Muscle of back (tissue), 13 donors: ENCODE results near the gene KPNA1. TPM values are rescaled to one million over a fixed set of nuclear protein-coding genes. Genes with fewer than 3 reads are reported as not detected.
A peak's percentile ranks its signal among the peaks of the same experiment; 100 is the strongest.

Source experiments
- DNase-seq, 3 donors: peaks; one replicate each; pipeline versions ENCODE4 v3.0.0 to v3.0.0-alpha.2; 2013
- long read RNA-seq, 9 donors: transcript quantifications; one replicate each; lab custom pipeline, GENCODE V29; 2026
- polyA plus RNA-seq, 10 donors: library from polyadenylated mRNA; unstranded; fragments of 120-200 nt; gene quantifications; one replicate each; pipeline ENCODE4 v1.2.1, GENCODE V29; 2013; ENCODE audit not compliant: insufficient read length in 10 of 10

KPNA1 gene
- 10 to 100 TPM; 33.9 to 60.5 (median 41.8) TPM for polyA plus RNA-seq
- long read RNA-seq, donor 1, full-length matches to known transcripts = 4 of 4 reads
- long read RNA-seq, donor 1, partial matches to known transcripts = 0 of 4 reads
- long read RNA-seq, donor 1, other reads (novel, unspliced or antisense) = 0 of 4 reads
- long read RNA-seq, donor 2, full-length matches to known transcripts = 8 of 8 reads
- long read RNA-seq, donor 2, partial matches to known transcripts = 0 of 8 reads
- long read RNA-seq, donor 2, other reads (novel, unspliced or antisense) = 0 of 8 reads
- long read RNA-seq, donor 3 = 0 reads
- long read RNA-seq, donor 4, full-length matches to known transcripts = 4 of 4 reads
- long read RNA-seq, donor 4, partial matches to known transcripts = 0 of 4 reads
- long read RNA-seq, donor 4, other reads (novel, unspliced or antisense) = 0 of 4 reads
- long read RNA-seq, donor 5, full-length matches to known transcripts = 4 of 4 reads
- long read RNA-seq, donor 5, partial matches to known transcripts = 0 of 4 reads
- long read RNA-seq, donor 5, other reads (novel, unspliced or antisense) = 0 of 4 reads
- long read RNA-seq, donor 6, full-length matches to known transcripts = 11 of 11 reads
- long read RNA-seq, donor 6, partial matches to known transcripts = 0 of 11 reads
- long read RNA-seq, donor 6, other reads (novel, unspliced or antisense) = 0 of 11 reads
- long read RNA-seq, donor 7, full-length matches to known transcripts = 4 of 4 reads
- long read RNA-seq, donor 7, partial matches to known transcripts = 0 of 4 reads
- long read RNA-seq, donor 7, other reads (novel, unspliced or antisense) = 0 of 4 reads
- long read RNA-seq, donor 8, full-length matches to known transcripts = 2 of 7 reads
- long read RNA-seq, donor 8, partial matches to known transcripts = 5 of 7 reads
- long read RNA-seq, donor 8, other reads (novel, unspliced or antisense) = 0 of 7 reads
- long read RNA-seq, donor 9, full-length matches to known transcripts = 2 of 2 reads
- long read RNA-seq, donor 9, partial matches to known transcripts = 0 of 2 reads
- long read RNA-seq, donor 9, other reads (novel, unspliced or antisense) = 0 of 2 reads

DNA sequence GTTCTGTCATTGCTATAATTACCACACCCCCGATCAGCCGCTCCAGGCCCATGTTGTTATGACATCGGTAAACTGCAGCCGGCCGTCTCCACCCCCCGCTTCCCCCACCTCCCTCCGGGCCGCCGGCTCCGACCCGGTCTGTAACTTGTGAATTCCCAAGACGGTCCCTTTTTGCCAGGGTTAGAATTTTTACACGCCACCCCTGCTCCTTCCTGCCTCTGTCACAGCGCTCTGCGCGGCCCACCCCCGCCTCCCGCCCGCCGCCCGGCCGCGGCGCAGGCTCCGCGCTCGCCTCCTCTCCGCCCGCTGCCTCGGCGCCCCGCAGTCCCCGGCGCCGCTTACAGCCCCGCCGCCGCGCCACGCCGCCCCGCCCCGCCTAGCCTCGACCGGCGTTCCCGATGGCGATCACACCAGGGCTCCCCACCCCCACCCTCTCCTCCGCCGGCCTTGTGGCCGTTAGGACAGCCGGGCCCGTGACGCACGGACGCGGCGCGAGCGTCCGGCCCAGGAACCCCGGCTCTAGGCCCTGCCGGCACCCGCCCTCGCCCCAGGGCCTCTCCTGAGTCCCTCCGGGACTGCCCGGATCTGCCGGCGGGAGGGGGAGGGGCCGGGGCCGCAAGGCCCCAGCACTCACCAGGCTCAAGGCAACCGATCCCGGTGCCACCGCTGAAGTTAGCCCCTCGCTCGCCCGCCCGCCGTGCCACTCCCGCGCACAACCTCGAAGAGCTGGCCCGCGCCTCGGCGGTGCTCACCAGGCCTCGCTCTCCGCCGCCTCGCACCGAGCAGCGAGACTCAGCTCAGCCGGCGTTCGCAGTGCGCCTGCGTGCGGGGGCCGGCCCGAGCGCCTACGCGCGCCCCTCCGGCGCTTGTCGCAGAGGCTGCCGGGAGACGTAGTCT is at the start of gene KPNA1:
KPNA1 (minus strand) TSS at position 817 of the 897 bp plus-strand sequence. CDS start 18,374 bp downstream, outside the sequence.
- DNase-seq = peak; percentile 88 to 97 (median 94)

DNA sequence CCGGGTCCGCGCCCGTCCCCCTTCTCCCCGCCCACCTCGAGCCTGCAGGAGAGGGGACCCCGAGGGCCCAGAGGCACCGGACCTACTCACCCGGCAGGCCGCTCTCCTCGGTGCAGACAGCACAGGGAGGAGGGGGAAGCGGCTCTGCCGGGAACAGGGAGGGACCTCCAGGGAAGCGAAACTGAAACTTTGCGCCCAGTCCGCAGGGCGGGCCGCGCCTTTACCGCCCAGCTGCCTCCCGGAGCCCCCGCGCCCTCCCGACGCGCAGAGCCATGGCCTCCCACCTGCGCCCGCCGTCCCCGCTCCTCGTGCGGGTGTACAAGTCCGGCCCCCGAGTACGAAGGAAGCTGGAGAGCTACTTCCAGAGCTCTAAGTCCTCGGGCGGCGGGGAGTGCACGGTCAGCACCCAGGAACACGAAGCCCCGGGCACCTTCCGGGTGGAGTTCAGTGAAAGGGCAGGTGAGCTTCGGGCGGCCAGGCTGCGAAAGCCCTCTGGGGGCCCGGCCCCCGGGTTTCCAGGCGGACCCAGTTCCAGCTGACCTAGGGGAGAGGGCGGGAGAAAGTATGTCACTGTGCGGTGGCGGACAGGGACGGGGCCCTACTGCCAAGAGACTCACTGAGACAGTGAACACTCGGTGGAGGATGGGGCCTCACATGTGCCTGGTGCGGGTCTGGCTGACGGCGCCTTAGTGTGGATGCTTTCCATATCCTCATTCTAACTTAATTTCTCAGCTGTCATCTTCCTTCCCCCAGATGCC is 49.6 kb upstream of the KPNA1 start, which contains the start of the genes DTX3L and PARP9:
DTX3L (plus strand) TSS at position 184 of the 758 bp plus-strand sequence; CDS start at position 273, 89 bp downstream.
PARP9 (minus strand) TSS at position 146 of the 758 bp plus-strand sequence. CDS start 4,680 bp downstream, outside the sequence.
- peak; percentile 71 to 93 (median 84) for DNase-seq

DNA sequence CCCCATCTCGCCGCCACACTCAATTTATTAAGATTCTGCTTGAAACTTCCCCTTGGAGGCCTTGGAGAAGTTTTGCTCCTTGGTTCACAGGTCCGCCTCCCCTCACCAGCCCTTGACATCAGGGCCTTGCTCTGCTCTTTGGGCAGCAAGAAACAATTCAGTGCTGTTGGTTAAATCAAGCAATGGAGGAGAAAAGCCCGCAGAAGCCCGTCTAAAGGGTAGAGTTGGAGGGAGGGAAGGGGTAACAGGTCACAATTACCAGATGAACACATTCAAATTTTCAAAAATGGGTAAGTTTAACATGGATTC is 48.9 kb upstream of the KPNA1 start:
- peak in 2 of 3 donors; percentile 22 to 61 for DNase-seq

- DNase-seq = no peak
Observed at GRCh38 chr3:122562923-122563716, 48.4 kb upstream of the KPNA1 start.

DNA sequence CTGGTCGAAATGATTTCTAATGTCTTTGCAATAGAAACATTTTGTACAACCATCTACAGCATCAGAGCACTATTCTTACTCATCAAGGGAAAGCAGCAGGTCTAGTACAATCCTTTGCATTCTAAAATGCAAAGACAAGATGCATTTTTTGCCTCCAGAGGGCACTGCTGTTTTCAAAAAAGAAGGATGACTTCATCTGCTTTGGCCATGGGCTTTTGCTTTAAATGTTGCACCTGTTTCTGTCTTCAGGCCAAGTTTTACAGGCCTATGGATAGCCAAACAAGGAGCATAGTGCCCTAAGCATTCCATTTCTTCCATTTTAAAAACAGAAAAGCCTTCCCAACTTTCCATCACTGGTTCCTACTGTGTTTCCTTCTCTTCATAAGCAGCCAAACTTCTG is 45.9 kb upstream of the KPNA1 start:
- peak; percentile 48 to 70 (median 56) for DNase-seq

DNA sequence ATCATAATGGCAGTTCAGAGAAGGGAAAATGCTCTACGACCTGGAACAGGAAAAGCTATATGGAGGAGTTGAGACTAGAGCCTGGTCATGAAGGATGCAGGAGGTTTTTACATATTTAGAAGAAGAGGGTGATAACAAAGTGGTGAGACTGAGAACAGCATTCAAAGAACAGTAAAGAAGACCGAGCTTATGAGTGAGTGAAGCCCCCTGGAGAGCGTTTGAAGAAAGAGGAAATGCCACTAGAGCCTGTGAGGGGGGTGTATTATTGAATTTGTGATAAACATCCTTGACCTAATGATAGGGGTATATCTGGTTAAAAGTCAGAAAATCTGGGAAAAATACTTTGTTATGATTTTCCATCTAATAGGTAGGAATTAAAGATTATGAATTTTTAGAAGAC is 45.2 kb upstream of the KPNA1 start:
- DNase-seq = no peak

DNA sequence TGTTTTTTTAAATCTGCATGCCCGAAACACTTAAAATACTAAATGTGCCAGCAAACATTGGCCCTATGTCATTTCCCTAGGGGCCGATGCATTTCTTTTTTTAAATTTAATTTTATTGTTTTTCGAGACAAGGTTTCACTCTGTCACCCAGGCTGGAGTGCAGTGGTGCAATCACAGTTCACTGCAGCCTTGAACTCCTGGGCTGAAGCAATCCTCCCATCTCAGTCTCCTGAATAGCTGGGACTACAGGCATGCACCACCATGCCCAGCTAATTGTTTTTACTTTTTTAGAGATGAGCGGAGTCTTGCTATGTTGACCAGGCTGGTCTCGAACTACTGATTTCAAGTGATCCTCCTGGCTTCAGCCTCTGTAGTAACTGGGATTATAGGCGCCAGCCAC is 43.9 kb upstream of the KPNA1 start:
- no peak for DNase-seq

GRCh38 chr3:122557356-122557755 is 42.6 kb upstream of the KPNA1 start:
- DNase-seq = no peak

DNA sequence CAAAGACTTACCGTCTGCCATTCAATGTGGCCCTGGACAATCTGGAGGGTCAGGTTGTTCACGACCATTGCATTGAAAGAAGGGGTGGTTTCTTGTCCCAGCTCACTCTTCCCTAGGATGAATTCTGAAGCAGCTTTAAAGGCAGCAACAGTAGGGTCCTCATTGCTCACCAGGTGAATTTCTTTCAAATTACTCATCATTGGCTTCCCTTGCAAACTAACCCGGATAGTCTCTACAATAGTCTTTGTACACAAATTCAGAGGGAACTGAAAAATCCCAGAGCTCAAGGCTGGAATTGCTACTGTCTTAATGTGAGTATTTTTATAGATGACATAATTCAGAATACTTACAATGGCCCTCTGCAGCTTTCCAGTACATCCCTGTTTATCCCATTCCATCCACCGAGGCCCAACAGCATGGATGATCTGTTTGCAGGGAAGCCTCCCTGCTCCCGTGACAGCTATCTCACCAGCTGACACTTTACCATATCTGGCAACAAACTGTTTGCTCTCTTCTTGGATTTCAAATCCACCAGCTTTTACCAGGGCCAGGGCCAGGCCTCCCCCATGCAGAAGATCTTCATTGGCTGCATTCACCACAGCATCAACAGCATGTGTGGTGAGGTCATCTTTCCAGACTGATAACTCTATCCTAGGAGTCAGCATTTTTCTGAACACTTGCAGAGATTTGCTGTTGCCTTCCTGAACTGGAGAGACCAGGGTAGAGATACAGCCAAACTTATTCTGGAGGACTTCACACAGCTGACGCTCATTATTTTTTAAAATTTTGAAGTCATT is 40.7 kb upstream of the KPNA1 start:
- peak in 1 of 3 donors; percentile 5 for DNase-seq

- no peak for DNase-seq
Observed at GRCh38 chr3:122553171-122553570, 38.4 kb upstream of the KPNA1 start.

- DNase-seq = no peak
Observed at GRCh38 chr3:122548619-122549018, 33.9 kb upstream of the KPNA1 start.

DNA sequence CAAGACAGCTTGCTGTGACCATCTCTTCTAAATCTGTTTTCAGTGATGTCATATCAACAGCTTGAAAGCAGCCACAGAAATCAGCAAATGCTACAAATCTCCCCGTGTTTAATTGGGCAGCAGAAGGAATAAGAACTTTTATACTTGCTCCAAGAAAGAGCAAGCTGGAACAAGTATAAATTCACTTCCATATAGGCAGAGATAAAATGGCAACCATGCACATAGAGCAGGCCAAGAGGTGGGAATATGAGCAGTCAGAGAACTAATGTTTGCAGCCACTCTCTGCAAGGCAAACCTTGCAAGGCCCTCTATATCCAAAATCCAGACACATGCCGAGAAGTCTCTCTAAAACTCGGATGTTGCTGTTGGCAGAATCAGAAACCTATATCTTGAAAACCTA is 33.3 kb upstream of the KPNA1 start:
- DNase-seq = no peak

DNA sequence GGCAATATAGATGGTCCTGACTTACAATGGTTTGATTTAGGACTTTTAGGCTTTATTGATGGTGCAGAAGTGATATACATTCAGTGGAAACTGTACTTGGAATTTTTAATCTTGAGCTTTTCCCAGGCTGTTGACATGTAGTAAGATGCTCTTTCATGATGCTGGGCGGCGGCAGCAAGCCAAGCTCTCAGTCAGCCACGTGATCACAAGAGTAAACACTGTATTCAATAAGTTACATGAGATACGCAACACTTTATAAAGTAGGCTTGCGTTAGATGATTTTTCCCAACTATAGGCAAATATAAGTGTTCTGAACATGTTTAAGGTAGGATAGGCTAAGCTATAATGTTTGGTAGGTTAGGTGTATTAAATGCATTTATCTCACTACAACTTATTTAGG is 31.4 kb upstream of the KPNA1 start:
- DNase-seq = no peak

DNA sequence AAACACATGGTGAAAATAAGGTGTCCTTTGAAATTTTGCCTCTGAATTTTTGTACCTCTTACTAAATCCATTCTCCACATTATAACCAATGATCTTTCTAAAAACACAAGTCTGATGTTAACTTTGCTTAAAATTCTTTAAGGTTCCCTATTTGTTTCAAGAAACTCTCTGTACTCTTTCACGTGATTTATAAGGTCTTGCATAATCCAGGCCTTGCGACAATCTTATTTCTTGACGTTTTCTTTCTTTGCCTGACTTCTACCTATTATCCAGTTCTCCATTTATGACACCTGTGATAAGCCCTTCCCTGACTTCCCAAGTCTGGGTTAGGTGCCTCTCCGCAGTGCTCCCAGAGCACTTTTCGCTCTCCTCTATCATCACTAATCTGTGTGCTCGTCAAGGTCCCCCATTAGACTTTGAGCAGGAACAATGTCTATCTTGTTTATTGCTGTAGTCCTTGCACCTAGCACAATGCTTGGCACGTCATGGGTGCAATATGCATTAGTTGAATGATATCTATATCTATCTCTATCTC is 24.3 kb upstream of the KPNA1 start:
- no peak for DNase-seq

- DNase-seq = no peak
Observed at GRCh38 chr3:122536632-122537001, 21.9 kb upstream of the KPNA1 start.

DNA sequence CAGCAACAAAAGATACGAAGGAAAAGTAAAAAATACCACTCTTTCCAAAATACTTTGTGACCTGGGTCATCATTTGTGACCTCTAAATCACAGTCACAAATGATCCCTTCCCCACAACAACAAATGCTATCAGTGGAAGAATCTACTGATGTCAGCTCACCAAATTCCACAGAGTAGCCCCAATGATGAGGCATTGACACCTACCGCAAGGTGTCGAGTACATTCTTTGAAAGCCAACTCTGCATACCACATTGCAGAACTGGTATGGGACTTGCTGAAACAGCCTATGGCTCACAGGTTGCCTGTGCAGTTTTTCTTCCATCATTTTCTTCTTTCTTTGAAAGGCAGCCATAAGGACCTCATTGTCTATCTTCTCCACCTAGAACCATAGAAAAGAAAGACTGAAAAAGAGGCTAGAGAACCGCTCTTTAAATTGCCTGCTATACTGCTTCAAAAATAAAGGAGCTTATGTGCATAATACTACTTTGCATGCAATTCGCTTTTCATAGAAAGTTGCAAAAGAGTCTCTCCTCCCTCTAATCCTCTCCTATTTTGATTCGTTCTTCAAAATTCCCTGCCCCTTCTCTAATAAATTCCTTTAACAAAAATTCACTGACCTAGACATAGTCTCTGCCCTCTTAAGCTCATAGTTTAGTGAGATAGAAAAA is 21.4 kb upstream of the KPNA1 start:
- DNase-seq = no peak

- peak in 1 of 3 donors; percentile 19 for DNase-seq
Observed at GRCh38 chr3:122533931-122534334, 19.2 kb upstream of the KPNA1 start.

GRCh38 chr3:122533480-122533879 is 18.7 kb upstream of the KPNA1 start:
- DNase-seq = no peak
